DOHH2 (cell line): ENCODE measurements around the gene RNF135.

Source experiments
- H3F3A ChIP-seq: fragments of 200-600 bp; sonication (generic), shearing (Covaris generic); 2 replicates; pipeline ENCODE4 v1.6.0; 2016; ENCODE audit warnings: antibody characterized with exemption, mild to moderate bottlenecking; ENCODE audit not compliant: control insufficient read depth, insufficient read depth
- H3K27ac ChIP-seq: fragments of 200-600 bp; sonication (generic); 2 replicates; pipeline ENCODE4 v1.5.1; 2014; ENCODE audit warnings: low read depth, mild to moderate bottlenecking, low read length, moderate library complexity
- H3K27me3 ChIP-seq: fragments of 200-600 bp; sonication (generic); 2 replicates; pipeline ENCODE4 v1.6.1; 2014; ENCODE audit warnings: mild to moderate bottlenecking, low read length, mixed read lengths; ENCODE audit not compliant: control insufficient read depth
- H3K36me3 ChIP-seq: fragments of 200-600 bp; sonication (generic); 2 replicates; pipeline ENCODE4 v1.6.1; 2014; ENCODE audit warnings: mild to moderate bottlenecking, low read length, moderate library complexity, mixed read lengths; ENCODE audit not compliant: control insufficient read depth
- H3K4me1 ChIP-seq: fragments of 200-600 bp; sonication (generic); 2 replicates; pipeline ENCODE4 v1.6.1; 2014; ENCODE audit warnings: mild to moderate bottlenecking, low read length, mixed read lengths; ENCODE audit not compliant: control insufficient read depth
- H3K4me2 ChIP-seq: fragments of 200-600 bp; sonication (generic); 2 replicates; pipeline ENCODE4 v1.6.0; 2014; ENCODE audit warnings: mild to moderate bottlenecking, low read length, moderate library complexity
- H3K4me3 ChIP-seq: fragments of 200-600 bp; sonication (generic); 2 replicates; pipeline ENCODE4 v1.5.1; 2014; ENCODE audit warnings: mild to moderate bottlenecking, low read length, mixed read lengths
- H3K79me2 ChIP-seq: fragments of 200-600 bp; sonication (generic); 2 replicates; pipeline ENCODE4 v1.6.1; 2014; ENCODE audit warnings: mild to moderate bottlenecking, low read length, mixed read lengths; ENCODE audit not compliant: control insufficient read depth
- H3K9me2 ChIP-seq: fragments of 200-600 bp; sonication (generic); replicated peaks from 2 replicates; pipeline ENCODE4 v1.6.1; 2014; ENCODE audit warnings: mild to moderate bottlenecking, low read length, mixed read lengths; ENCODE audit not compliant: control insufficient read depth
- H3K9me3 ChIP-seq: fragments of 200-600 bp; sonication (generic); 2 replicates; pipeline ENCODE4 v1.6.1; 2014; ENCODE audit warnings: antibody characterized with exemption, low read length, mixed read lengths; ENCODE audit not compliant: control insufficient read depth, insufficient read depth
- H4K20me1 ChIP-seq: fragments of 200-600 bp; sonication (generic); 2 replicates; pipeline ENCODE4 v1.6.0; 2014; ENCODE audit warnings: low read depth, mild to moderate bottlenecking, antibody characterized with exemption, low read length, moderate library complexity; ENCODE audit not compliant: control insufficient read depth, insufficient read depth
- CTCF ChIP-seq: fragments of 200-600 bp; sonication (generic); IDR thresholded peaks from one replicate; pipeline ENCODE4 v1.5.1; 2014; ENCODE audit warnings: antibody characterized with exemption, mild to moderate bottlenecking, low read depth, low read length; ENCODE audit not compliant: poor library complexity, severe bottlenecking
- EZH2phosphoT487 ChIP-seq: fragments of 200-600 bp; sonication (generic); IDR thresholded peaks from 2 replicates; pipeline ENCODE4 v1.6.1; 2017; ENCODE audit warnings: borderline replicate concordance, mild to moderate bottlenecking, antibody characterized with exemption, low read length, moderate library complexity, mixed read lengths

Gene RNF135

GRCh38 chr17:30933966-30934365 is 36.9 kb upstream of the RNF135 start:
- H3K9me3 ChIP-seq: no peaks in the 10 kb centered on the region
- TF ChIP-seq EZH2phosphoT487 (no peak), CTCF (no peak)
- H4K20me1 ChIP-seq: no peaks in the 10 kb centered on the region
- H3K27ac ChIP-seq: no peak overlapping the region
- H3F3A ChIP-seq: no peaks in the 10 kb centered on the region
- no peaks in the 10 kb centered on the region for H3K79me2 ChIP-seq
- H3K9me2 ChIP-seq: no peaks in the 10 kb centered on the region
- H3K27me3 ChIP-seq: no peaks in the 10 kb centered on the region
- no peak overlapping the region for H3K4me2 ChIP-seq
- H3K4me1 ChIP-seq: peaks cover 3% of the 10 kb centered on the region
- no peaks in the 10 kb centered on the region for H3K36me3 ChIP-seq
- no peak overlapping the region for H3K4me3 ChIP-seq

- peak overlapping the region; percentile 1; the same call in 1 of the 2 replicates for H3K4me3 ChIP-seq
- no peaks in the 10 kb centered on the region for H3F3A ChIP-seq
- H3K79me2 ChIP-seq: no peaks in the 10 kb centered on the region
- H3K9me2 ChIP-seq: no peaks in the 10 kb centered on the region
- no peaks in the 10 kb centered on the region for H4K20me1 ChIP-seq
- peak overlapping the region; percentile 41 for H3K4me2 ChIP-seq
- TF ChIP-seq EZH2phosphoT487: no peak
- no peak for TF ChIP-seq CTCF
- no peak overlapping the region for H3K27ac ChIP-seq
- H3K9me3 ChIP-seq: no peaks in the 10 kb centered on the region
- H3K4me1 ChIP-seq: peaks cover 10% of the 10 kb centered on the region
- H3K36me3 ChIP-seq: no peaks in the 10 kb centered on the region
- H3K27me3 ChIP-seq: no peaks in the 10 kb centered on the region
These were observed 31.7 kb upstream of the RNF135 start for GRCh38 chr17:30939051-30939689.

GRCh38 chr17:30942308-30943079 is 28.3 kb upstream of the RNF135 start:
- H3K4me1 ChIP-seq: peaks cover 10% of the 10 kb centered on the region
- H3K4me3 ChIP-seq: no peak overlapping the region
- no peaks in the 10 kb centered on the region for H4K20me1 ChIP-seq
- H3K4me2 ChIP-seq: no peak overlapping the region
- H3K27ac ChIP-seq: no peak overlapping the region
- no peaks in the 10 kb centered on the region for H3K27me3 ChIP-seq
- H3K79me2 ChIP-seq: no peaks in the 10 kb centered on the region
- no peak for TF ChIP-seq CTCF
- TF ChIP-seq EZH2phosphoT487: no peak
- H3K36me3 ChIP-seq: no peaks in the 10 kb centered on the region
- H3F3A ChIP-seq: no peaks in the 10 kb centered on the region
- no peaks in the 10 kb centered on the region for H3K9me3 ChIP-seq
- H3K9me2 ChIP-seq: no peaks in the 10 kb centered on the region
